GM12878 (cell line): ENCODE measurements around the gene SRPRB. TPM values are rescaled to one million over a fixed set of nuclear protein-coding genes. Genes with fewer than 3 reads are reported as not detected.

ENCODE experiments used
- CEBPB ChIP-seq, 2 experiments: fragments of 150-350 bp in 1 of 2; IDR thresholded peaks; 2 replicates each; pipeline ENCODE4 v1.6.1; 2012 to 2014; ENCODE audit warnings: low read depth in 2 of 2, low read length in 2 of 2, borderline replicate concordance in 1 of 2, inconsistent platforms in 1 of 2
- FOS ChIP-seq: IDR thresholded peaks from 3 replicates; pipeline ENCODE4 v1.6.1; 2011; ENCODE audit warnings: borderline replicate concordance; ENCODE audit not compliant: insufficient read length; ENCODE audit errors: extremely low read depth
- JUND ChIP-seq: IDR thresholded peaks from 2 replicates; pipeline ENCODE4 v1.6.1; 2012; ENCODE audit warnings: low read depth, mild to moderate bottlenecking, low read length, improper control_type of control experiment, moderate library complexity
- MYB ChIP-seq: fragments of 150-350 bp; IDR thresholded peaks from 2 replicates; pipeline ENCODE4 v1.6.1; 2014; ENCODE audit warnings: mild to moderate bottlenecking, low read depth, low read length, borderline replicate concordance
- TCF12 ChIP-seq: IDR thresholded peaks from 2 replicates; pipeline ENCODE4 v1.6.1; 2011; ENCODE audit warnings: low read depth, mild to moderate bottlenecking, low read length
- polyA plus RNA-seq, 11 experiments: library from polyadenylated mRNA; depleted of rRNA in 4 of 11; unstranded in 6 of 11; stranded (reverse) in 5 of 11; fragments of >200 nt; fragmentation: Nextera tagmentation in 4 of 11; fragmentation: Illumina TruSeq in 1 of 11; extraction: Ambion mirVana in 4 of 11; extraction: Trizol in 1 of 11; gene quantifications; 1 replicate in 1 of 11; 2 replicates in 10 of 11; pipeline versions ENCODE4 v1.2.1 to v1.2.3, GENCODE V29; 2011 to 2016; ENCODE audit warnings: inconsistent platforms in 2 of 11, missing spikeins in 2 of 11, low read depth in 1 of 11
- total RNA-seq, 4 experiments: library from RNA; depleted of rRNA in 3 of 4; stranded (reverse); fragments of >200 nt in 3 of 4; fragmentation: Illumina TruSeq in 1 of 4; extraction: Trizol in 1 of 4; gene quantifications; 2 replicates each; pipeline versions ENCODE4 v1.2.1 to v1.2.3, GENCODE V29; 2013 to 2021
- TF ChIP-seq, protein P1 (sequence below), 3 experiments: IDR thresholded peaks in 2 of 3; conservative IDR thresholded peaks in 1 of 3; 2 replicates each; pipeline ENCODE4 v1.5.1; 2011; ENCODE audit warnings: low read depth in 3 of 3, low read length in 3 of 3, mild to moderate bottlenecking in 3 of 3, control low read depth in 2 of 3, moderate library complexity in 2 of 3, inconsistent platforms in 1 of 3, mixed read lengths in 1 of 3; ENCODE audit not compliant: control insufficient read depth in 2 of 3, insufficient read depth in 1 of 3; ENCODE audit errors: extremely low read depth in 1 of 3
- TF ChIP-seq, protein P2 (sequence below): fragments of 150-350 bp; IDR thresholded peaks from 2 replicates; pipeline ENCODE4 v1.6.1; 2014; ENCODE audit warnings: mild to moderate bottlenecking, low read depth, low read length
- TF ChIP-seq, protein P3 (sequence below): IDR thresholded peaks from 2 replicates; pipeline ENCODE4 v1.6.1; 2011; ENCODE audit warnings: borderline replicate concordance, low read depth, mild to moderate bottlenecking, moderate library complexity, low read length; ENCODE audit not compliant: insufficient read depth, poor library complexity, severe bottlenecking
- TF ChIP-seq, protein P4 (sequence below): fragments of 450-650 bp; IDR thresholded peaks from 2 replicates; pipeline ENCODE4 v1.6.1; 2018; ENCODE audit warnings: mild to moderate bottlenecking, low read depth, moderate library complexity; ENCODE audit not compliant: partially characterized antibody
- TF ChIP-seq, protein P5 (sequence below): IDR thresholded peaks from 2 replicates; pipeline ENCODE4 v1.6.1; 2012; ENCODE audit warnings: mild to moderate bottlenecking, low read depth, low read length

The SRPRB gene
- total and polyA plus RNA-seq, 10 of the 15 experiments (the other 5 are each of a cell fraction or from before 2014, with no cell fraction given) = 30.6 to 107 (median 46.6) TPM

DNA sequence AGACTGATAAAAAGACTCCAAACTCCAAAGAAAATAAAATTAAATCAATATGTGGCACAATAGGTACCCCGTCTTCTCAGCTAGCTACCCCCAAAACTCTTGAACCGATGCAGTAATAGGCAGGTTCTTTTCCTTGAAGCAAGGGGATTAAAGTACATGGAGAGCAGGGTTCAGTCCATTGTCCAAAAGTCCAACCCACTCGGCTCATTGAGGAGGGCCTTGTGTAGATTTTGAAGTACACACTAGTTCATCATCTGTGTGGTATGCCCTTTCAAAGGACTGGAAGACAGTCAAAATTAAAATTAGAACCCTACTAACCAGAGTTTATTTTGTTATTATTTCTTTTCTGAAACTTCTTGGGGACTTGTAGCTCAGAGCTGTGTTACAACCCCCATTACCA lies 36.1 kb upstream of the SRPRB start (continued):
- TF ChIP-seq, protein P1, sequence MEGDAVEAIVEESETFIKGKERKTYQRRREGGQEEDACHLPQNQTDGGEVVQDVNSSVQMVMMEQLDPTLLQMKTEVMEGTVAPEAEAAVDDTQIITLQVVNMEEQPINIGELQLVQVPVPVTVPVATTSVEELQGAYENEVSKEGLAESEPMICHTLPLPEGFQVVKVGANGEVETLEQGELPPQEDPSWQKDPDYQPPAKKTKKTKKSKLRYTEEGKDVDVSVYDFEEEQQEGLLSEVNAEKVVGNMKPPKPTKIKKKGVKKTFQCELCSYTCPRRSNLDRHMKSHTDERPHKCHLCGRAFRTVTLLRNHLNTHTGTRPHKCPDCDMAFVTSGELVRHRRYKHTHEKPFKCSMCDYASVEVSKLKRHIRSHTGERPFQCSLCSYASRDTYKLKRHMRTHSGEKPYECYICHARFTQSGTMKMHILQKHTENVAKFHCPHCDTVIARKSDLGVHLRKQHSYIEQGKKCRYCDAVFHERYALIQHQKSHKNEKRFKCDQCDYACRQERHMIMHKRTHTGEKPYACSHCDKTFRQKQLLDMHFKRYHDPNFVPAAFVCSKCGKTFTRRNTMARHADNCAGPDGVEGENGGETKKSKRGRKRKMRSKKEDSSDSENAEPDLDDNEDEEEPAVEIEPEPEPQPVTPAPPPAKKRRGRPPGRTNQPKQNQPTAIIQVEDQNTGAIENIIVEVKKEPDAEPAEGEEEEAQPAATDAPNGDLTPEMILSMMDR (IDR thresholded peaks at IDR 0.05 in 2 of 3, conservative IDR thresholded peaks at IDR 0.05 in 1 of 3; ENCODE audit: control insufficient read depth in 2 of 3, extremely low read depth in 1 of 3, insufficient read depth in 1 of 3, low read depth in 3 of 3, low read length in 3 of 3) = no peak
- TF ChIP-seq, protein P2, sequence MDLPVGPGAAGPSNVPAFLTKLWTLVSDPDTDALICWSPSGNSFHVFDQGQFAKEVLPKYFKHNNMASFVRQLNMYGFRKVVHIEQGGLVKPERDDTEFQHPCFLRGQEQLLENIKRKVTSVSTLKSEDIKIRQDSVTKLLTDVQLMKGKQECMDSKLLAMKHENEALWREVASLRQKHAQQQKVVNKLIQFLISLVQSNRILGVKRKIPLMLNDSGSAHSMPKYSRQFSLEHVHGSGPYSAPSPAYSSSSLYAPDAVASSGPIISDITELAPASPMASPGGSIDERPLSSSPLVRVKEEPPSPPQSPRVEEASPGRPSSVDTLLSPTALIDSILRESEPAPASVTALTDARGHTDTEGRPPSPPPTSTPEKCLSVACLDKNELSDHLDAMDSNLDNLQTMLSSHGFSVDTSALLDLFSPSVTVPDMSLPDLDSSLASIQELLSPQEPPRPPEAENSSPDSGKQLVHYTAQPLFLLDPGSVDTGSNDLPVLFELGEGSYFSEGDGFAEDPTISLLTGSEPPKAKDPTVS = no peak
- TF ChIP-seq, protein P3, sequence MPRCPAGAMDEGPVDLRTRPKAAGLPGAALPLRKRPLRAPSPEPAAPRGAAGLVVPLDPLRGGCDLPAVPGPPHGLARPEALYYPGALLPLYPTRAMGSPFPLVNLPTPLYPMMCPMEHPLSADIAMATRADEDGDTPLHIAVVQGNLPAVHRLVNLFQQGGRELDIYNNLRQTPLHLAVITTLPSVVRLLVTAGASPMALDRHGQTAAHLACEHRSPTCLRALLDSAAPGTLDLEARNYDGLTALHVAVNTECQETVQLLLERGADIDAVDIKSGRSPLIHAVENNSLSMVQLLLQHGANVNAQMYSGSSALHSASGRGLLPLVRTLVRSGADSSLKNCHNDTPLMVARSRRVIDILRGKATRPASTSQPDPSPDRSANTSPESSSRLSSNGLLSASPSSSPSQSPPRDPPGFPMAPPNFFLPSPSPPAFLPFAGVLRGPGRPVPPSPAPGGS = no peak
- TF ChIP-seq TCF12 = no peak
- TF ChIP-seq, protein P4, sequence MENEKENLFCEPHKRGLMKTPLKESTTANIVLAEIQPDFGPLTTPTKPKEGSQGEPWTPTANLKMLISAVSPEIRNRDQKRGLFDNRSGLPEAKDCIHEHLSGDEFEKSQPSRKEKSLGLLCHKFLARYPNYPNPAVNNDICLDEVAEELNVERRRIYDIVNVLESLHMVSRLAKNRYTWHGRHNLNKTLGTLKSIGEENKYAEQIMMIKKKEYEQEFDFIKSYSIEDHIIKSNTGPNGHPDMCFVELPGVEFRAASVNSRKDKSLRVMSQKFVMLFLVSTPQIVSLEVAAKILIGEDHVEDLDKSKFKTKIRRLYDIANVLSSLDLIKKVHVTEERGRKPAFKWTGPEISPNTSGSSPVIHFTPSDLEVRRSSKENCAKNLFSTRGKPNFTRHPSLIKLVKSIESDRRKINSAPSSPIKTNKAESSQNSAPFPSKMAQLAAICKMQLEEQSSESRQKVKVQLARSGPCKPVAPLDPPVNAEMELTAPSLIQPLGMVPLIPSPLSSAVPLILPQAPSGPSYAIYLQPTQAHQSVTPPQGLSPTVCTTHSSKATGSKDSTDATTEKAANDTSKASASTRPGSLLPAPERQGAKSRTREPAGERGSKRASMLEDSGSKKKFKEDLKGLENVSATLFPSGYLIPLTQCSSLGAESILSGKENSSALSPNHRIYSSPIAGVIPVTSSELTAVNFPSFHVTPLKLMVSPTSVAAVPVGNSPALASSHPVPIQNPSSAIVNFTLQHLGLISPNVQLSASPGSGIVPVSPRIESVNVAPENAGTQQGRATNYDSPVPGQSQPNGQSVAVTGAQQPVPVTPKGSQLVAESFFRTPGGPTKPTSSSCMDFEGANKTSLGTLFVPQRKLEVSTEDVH = no peak
- no peak for TF ChIP-seq FOS
- TF ChIP-seq JUND = no peak
- TF ChIP-seq CEBPB (IDR thresholded peaks at IDR 0.05; ENCODE audit: borderline replicate concordance in 1 of 2, low read depth in 2 of 2, low read length in 2 of 2) = no peak
- TF ChIP-seq, protein P5, sequence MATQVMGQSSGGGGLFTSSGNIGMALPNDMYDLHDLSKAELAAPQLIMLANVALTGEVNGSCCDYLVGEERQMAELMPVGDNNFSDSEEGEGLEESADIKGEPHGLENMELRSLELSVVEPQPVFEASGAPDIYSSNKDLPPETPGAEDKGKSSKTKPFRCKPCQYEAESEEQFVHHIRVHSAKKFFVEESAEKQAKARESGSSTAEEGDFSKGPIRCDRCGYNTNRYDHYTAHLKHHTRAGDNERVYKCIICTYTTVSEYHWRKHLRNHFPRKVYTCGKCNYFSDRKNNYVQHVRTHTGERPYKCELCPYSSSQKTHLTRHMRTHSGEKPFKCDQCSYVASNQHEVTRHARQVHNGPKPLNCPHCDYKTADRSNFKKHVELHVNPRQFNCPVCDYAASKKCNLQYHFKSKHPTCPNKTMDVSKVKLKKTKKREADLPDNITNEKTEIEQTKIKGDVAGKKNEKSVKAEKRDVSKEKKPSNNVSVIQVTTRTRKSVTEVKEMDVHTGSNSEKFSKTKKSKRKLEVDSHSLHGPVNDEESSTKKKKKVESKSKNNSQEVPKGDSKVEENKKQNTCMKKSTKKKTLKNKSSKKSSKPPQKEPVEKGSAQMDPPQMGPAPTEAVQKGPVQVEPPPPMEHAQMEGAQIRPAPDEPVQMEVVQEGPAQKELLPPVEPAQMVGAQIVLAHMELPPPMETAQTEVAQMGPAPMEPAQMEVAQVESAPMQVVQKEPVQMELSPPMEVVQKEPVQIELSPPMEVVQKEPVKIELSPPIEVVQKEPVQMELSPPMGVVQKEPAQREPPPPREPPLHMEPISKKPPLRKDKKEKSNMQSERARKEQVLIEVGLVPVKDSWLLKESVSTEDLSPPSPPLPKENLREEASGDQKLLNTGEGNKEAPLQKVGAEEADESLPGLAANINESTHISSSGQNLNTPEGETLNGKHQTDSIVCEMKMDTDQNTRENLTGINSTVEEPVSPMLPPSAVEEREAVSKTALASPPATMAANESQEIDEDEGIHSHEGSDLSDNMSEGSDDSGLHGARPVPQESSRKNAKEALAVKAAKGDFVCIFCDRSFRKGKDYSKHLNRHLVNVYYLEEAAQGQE = no peak
- TF ChIP-seq MYB = no peak
